UCSD-AML1 (cell line): Measurements from ENCODE around the gene GPX4.

Experiments used
- DNase-seq: peaks from one replicate; lab custom pipeline; 2025; ENCODE audit not compliant: unreplicated experiment; lab: John Stamatoyannopoulos, UW

Gene GPX4

DNA sequence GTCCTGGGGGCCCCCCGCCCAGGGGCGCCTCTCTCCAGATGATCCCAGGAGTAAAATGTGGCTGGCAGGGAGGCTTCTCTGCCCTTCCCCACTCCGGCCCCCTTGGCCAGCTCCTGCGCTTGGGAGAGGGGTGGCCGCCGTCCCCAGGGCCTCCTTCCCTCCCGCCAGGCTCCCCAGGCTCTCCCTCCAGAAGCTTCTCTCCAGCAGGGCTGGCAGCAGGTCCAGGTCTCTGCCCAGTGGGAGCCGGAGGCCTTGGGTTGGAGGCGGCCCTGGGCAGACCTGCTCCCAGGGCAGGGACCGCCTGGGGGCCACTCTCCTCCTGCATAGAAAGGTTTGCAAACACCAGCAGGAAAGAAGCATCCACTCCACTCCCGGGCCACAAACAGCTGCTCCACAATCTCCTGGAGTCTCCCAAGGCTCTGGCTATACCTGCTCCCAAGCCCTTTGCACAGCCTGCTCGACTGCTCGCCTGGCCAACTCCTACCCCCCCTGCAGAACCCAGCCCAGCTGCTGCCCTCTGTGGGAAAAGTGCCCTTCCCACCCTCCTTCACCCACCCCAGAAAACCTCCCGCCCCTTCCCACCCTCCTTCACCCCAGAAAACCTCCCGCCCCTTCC lies 44.2 kb downstream of the GPX4 start:
- no peak for DNase-seq

GRCh38 chr19:1149259-1150045 lies 45.7 kb downstream of the GPX4 start:
- no peak for DNase-seq

GRCh38 chr19:1150333-1151036 lies 46.7 kb downstream of the GPX4 start:
- DNase-seq: no peak

DNA sequence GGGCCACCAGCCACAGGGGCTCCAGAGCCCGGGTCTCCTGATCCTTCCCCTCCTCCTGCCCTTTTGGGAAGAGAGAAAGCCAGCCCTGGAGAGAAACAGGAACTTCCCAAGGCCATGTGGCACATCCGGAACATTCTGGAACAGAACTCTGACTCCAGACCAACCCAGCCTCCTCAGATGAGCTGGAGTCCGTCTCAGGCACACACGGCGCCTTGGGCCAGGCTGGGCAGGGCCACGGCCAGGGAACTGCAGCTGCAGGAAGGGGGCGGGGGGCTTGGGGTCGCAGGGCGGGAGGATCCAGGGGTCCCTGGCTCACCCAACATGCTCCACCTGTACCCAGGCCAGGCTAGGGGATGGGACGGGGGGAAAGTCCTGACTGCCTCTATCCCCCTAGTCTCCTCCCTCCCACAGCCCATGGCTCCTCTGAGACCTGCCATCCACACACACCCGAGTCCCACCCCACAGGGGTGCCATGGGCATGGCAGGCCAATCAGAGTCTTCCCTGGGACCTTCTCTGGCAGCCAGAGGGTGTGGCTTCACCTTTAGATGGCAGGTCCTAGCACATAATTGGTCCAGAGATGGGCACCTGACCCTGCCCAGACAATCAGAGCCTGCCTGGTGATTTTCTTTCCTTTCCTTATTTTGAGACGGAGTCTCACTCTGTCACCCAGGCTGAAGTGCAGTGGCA lies 47.4 kb downstream of the GPX4 start:
- no peak for DNase-seq

DNA sequence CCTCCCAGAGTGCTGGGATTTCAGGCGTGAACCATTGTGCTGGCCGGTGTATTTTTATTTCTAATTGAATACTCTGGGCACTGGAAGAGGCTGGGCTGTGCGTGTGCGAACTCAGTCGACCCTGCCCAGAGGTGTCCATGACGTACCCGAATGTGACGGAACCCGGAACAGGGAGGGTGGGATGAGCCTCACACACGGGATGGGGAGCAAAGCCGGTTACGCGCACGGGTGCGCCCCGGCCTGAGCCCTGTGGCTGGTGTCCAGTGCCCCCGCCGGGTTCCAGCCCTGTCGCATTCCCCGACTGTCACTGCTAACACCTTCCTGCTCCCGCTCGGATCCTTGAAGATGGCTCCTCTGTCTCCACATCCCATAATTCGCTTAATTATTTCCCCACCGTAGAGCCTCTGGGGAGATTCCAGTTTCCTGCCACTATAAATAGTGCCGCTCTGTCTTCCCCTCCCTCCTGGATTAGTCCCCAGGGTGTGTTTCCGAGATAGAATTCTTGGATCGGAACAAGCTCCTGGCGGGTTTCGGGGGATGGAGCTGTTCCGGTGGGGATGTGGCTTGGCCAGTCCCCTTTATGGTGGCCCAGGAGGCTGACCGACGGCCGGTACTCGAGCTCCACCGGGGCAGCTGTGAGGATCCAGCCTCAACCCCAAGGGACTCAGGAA lies 48.3 kb downstream of the GPX4 start:
- DNase-seq: no peak

DNA sequence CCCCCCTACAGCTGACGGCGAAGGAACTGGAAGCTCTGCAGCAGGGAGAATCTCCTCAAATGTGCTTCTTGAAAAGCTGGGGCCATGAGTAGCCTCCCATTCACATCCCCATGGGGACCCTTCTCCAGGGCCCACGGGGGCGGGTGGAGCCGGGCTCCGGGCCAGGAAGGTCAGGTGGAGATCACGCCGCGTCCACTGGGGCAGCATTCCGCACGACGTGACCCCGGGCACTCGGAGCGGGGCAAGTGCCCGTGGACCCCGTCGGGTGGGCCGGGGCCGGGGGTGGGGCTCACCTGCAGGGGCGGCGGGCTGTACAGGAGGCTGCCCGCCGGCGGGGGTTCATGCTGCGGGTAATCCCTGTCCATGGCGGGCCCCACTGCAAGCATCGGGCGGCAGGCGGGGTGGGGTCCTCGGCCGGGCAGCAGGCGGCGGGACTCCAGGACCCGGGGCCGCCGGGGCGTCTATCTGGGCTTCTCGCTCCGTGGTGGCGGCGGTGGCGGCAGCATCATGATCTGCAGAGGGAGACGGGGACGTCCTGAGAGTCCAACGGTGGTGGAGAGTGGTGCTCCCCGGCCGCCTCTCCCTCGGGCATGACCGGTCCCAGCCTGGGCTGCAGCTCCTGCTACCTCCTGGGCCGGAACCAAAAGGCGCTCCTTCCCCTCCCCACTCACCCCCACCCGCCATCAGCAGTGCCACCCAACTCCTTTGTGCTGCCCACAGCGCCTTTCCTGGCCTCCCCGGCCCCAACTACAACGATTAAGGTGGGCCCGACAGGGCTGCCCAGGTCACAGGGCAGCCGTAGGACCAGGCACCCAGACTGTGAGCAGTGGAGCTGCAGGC lies 50.3 kb downstream of the GPX4 start:
- DNase-seq: no peak

GRCh38 chr19:1154731-1155351 lies 51.0 kb downstream of the GPX4 start:
- DNase-seq: peak; percentile 40

DNA sequence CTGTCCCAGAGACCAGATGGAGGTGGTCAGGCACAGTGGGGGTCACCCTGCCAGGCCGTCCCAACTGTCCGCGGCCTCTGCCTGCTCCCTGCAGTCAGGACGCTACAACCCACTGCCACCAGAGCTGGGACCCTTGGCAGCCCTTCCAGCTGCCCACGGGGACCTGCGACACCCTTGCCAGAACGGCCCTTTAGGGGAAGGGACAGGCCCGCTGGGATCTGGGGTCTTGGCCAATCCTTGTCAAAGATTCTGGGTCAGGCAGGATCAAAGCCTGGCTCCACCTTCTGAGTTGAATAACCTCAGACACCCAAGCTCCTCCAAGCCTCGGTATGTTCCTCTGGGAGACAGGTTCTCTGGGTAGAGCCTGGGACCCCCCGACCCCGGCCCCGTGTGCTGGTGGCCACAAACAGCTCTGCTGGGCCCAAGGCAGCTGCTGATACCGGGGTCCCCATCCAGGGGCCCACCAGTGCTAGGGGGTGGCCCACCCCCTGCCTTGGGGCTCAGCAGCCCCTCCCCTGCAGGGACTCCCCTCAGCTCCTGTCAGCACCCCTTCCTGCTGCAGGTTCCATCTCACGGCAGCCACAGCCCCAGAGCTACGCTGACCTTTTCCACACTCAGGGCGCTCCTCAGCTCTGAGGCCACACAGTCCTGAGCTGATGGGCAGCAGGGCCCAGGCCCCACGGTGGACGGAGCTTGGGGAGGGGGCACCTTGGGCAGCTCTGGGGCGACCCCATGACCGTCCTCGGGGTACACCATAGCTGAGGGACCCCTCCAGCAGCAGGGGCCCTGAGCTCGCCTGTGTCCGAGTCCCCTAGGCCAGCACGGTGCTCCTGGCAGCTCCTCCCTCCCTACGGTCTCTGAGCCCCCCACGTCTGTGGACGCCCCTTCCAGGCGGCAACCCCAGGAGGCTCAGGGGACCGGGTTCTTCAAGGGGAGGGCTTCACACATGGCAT lies 51.8 kb downstream of the GPX4 start:
- no peak for DNase-seq
